GM12878 (cell line): ENCODE results near the gene RPL37A. TPM values are rescaled to one million over a fixed set of nuclear protein-coding genes. Genes with fewer than 3 reads are reported as not detected.

Experiments used
- ATAC-seq: fragments of 200-7000 bp; cut with Tn5 transposase; 3 replicates; pipeline ENCODE4 v1.9.1; 2020; ENCODE audit warnings: mild to moderate bottlenecking, moderate library complexity
- BruUV-seq: library from RNA; stranded (reverse); fragments of 400-500 nt; replicated peaks from 2 replicates; lab custom pipeline; 2021; lab: Mats Ljungman, UMichigan
- CTCF ChIA-PET: fragments of 300-600 bp; sonication (Branson Sonifier 250); formaldehyde crosslinking; extraction: SDS; loops from one replicate; lab custom pipeline; 2021; ENCODE audit warnings: inconsistent platforms; lab: Yijun Ruan, JAX
- POLR2A ChIA-PET: fragments of 350-600 bp; formaldehyde crosslinking; extraction: SDS; loops from one replicate; lab custom pipeline; 2021; ENCODE audit warnings: inconsistent platforms; lab: Charles Lee
- RAD21 ChIA-PET: fragments of 300-600 bp; sonication (Branson Sonifier 250); formaldehyde crosslinking; loops from one replicate; lab custom pipeline; 2023; ENCODE audit warnings: antibody characterized with exemption; ENCODE audit not compliant: unreplicated experiment; lab: Charles Lee
- SMC1A ChIA-PET: fragments of 300-600 bp; sonication (Branson Sonifier 250); formaldehyde crosslinking; loops from one replicate; lab custom pipeline; 2023; ENCODE audit not compliant: unreplicated experiment, uncharacterized antibody; lab: Charles Lee
- DNase-seq: peaks from one replicate; pipeline ENCODE4 v3.0.0-alpha.2; 2011; ENCODE audit warnings: low read depth, low spot score
- FAIRE-seq: peaks from 3 replicates; lab custom pipeline; 2011; peaks lifted over from hg19 to GRCh38; lab: Jason Lieb, UNC
- H2AFZ ChIP-seq: 2 replicates; pipeline ENCODE4 v1.6.0; 2011; ENCODE audit warnings: low read depth, low read length, control low read depth; ENCODE audit not compliant: control insufficient read depth
- H3K27ac ChIP-seq: 2 replicates; pipeline ENCODE4 v1.5.1; 2011; ENCODE audit warnings: control low read depth; ENCODE audit not compliant: control insufficient read depth, insufficient read depth
- H3K27me3 ChIP-seq, 2 experiments: replicated peaks in 1 of 2; 2 replicates each; pipeline versions ENCODE4 v1.6.0 to v1.6.1; 2011; ENCODE audit warnings: low read length in 1 of 2; ENCODE audit not compliant: control insufficient read depth in 2 of 2, insufficient read depth in 2 of 2
- H3K36me3 ChIP-seq, 2 experiments: 2 replicates each; pipeline ENCODE4 v1.5.1; 2011; ENCODE audit warnings: low read length in 1 of 2; ENCODE audit not compliant: control insufficient read depth in 2 of 2, insufficient read depth in 2 of 2
- H3K4me1 ChIP-seq: 2 replicates; pipeline ENCODE4 v1.6.1; 2011; ENCODE audit warnings: mild to moderate bottlenecking, low read length, moderate library complexity, mixed read lengths; ENCODE audit not compliant: control insufficient read depth, insufficient read depth
- H3K4me2 ChIP-seq: 2 replicates; pipeline ENCODE4 v1.6.0; 2011; ENCODE audit warnings: control low read depth; ENCODE audit not compliant: control insufficient read depth, insufficient read depth
- H3K4me3 ChIP-seq: fragments of 200-600 bp; sonication (generic); 2 replicates; pipeline ENCODE4 v1.5.1; 2016
- H3K79me2 ChIP-seq: 2 replicates; pipeline ENCODE4 v1.6.0; 2011; ENCODE audit warnings: low read length; ENCODE audit not compliant: control insufficient read depth, insufficient read depth
- H3K9ac ChIP-seq: 2 replicates; pipeline ENCODE4 v1.8.0; 2011; ENCODE audit warnings: low read length, control low read depth, mixed read lengths; ENCODE audit not compliant: control insufficient read depth, insufficient read depth
- H3K9me3 ChIP-seq: replicated peaks from 3 replicates; pipeline ENCODE4 v1.5.1; 2011; ENCODE audit warnings: mild to moderate bottlenecking, low read length; ENCODE audit not compliant: control insufficient read depth, insufficient read depth
- H4K20me1 ChIP-seq: 2 replicates; pipeline ENCODE4 v1.6.0; 2011; ENCODE audit not compliant: control insufficient read depth, insufficient read depth
- BRCA1 ChIP-seq: IDR thresholded peaks from 2 replicates; pipeline ENCODE4 v1.6.1; 2011; ENCODE audit warnings: low read depth, low read length, improper control_type of control experiment
- DPF2 ChIP-seq: fragments of 450-650 bp; IDR thresholded peaks from 2 replicates; pipeline ENCODE4 v1.6.1; 2017; ENCODE audit warnings: mild to moderate bottlenecking
- IRF4 ChIP-seq: IDR thresholded peaks from 2 replicates; pipeline ENCODE4 v1.6.1; 2011; ENCODE audit warnings: low read depth, low read length
- LARP7 ChIP-seq: fragments of 450-650 bp; IDR thresholded peaks from 2 replicates; pipeline ENCODE4 v1.6.1; 2017; ENCODE audit warnings: mild to moderate bottlenecking
- MTA3 ChIP-seq: IDR thresholded peaks from 2 replicates; pipeline ENCODE4 v1.6.1; 2012; ENCODE audit warnings: low read length, inconsistent platforms, borderline replicate concordance
- PAX5 ChIP-seq: IDR thresholded peaks from 2 replicates; pipeline ENCODE4 v1.6.1; 2011; ENCODE audit warnings: low read depth, low read length, borderline replicate concordance
- SMAD1 ChIP-seq: fragments of 450-650 bp; IDR thresholded peaks from 2 replicates; pipeline ENCODE4 v1.6.1; 2018; ENCODE audit warnings: mild to moderate bottlenecking, low read depth; ENCODE audit not compliant: partially characterized antibody
- SPI1 ChIP-seq: IDR thresholded peaks from 2 replicates; pipeline ENCODE4 v1.6.1; 2011; ENCODE audit warnings: low read depth, mild to moderate bottlenecking, low read length, moderate library complexity, borderline replicate concordance; ENCODE audit not compliant: insufficient read depth
- STAT1 ChIP-seq: fragments of 450-650 bp; conservative IDR thresholded peaks from 2 replicates; pipeline ENCODE4 v1.6.1; 2014; ENCODE audit warnings: antibody characterized with exemption, mild to moderate bottlenecking
- USF2 ChIP-seq: IDR thresholded peaks from 2 replicates; pipeline ENCODE4 v1.6.1; 2011; ENCODE audit warnings: low read depth, low read length, improper control_type of control experiment, borderline replicate concordance
- WGBS: methylation state at CpG from one replicate; pipeline ENCODE4 v1.1.6; 2016; ENCODE audit warnings: low lambda C conversion rate; ENCODE audit not compliant: insufficient replicate concordance, insufficient coverage; ENCODE audit errors: missing lambda C conversion rate; 5-methylcytosine and 5-hydroxymethylcytosine counted together
- in situ Hi-C: fragments of 300-500 bp; cut with MboI; formaldehyde crosslinking; loops from 9 replicates; pipeline ENCODE4 v1.14.3; 2018; ENCODE audit warnings: mixed read lengths
- intact Hi-C: fragments of 100-400 bp; cut with micrococcal nuclease; formaldehyde crosslinking; loops from one replicate; pipeline ENCODE4 v1.14.2; 2022; ENCODE audit not compliant: unreplicated experiment
- polyA plus RNA-seq, 11 experiments: library from polyadenylated mRNA; depleted of rRNA in 4 of 11; unstranded in 6 of 11; stranded (reverse) in 5 of 11; fragments of >200 nt; fragmentation: Nextera tagmentation in 4 of 11; fragmentation: Illumina TruSeq in 1 of 11; extraction: Ambion mirVana in 4 of 11; extraction: Trizol in 1 of 11; gene quantifications; 1 replicate in 1 of 11; 2 replicates in 10 of 11; pipeline versions ENCODE4 v1.2.1 to v1.2.3, GENCODE V29; 2011 to 2016; ENCODE audit warnings: inconsistent platforms in 2 of 11, missing spikeins in 2 of 11, low read depth in 1 of 11
- total RNA-seq, 4 experiments: library from RNA; depleted of rRNA in 3 of 4; stranded (reverse); fragments of >200 nt in 3 of 4; fragmentation: Illumina TruSeq in 1 of 4; extraction: Trizol in 1 of 4; gene quantifications; 2 replicates each; pipeline versions ENCODE4 v1.2.1 to v1.2.3, GENCODE V29; 2013 to 2021
- TF ChIP-seq, protein P1 (sequence below): IDR thresholded peaks from 2 replicates; pipeline ENCODE4 v1.6.1; 2011; ENCODE audit warnings: mild to moderate bottlenecking, low read depth, low read length, moderate library complexity; ENCODE audit not compliant: insufficient replicate concordance
- TF ChIP-seq, protein P2 (sequence below): fragments of 450-650 bp; IDR thresholded peaks from 2 replicates; pipeline ENCODE4 v1.6.1; 2017; ENCODE audit warnings: mild to moderate bottlenecking
- TF ChIP-seq, protein P3 (sequence below): fragments of 150-350 bp; IDR thresholded peaks from 2 replicates; pipeline ENCODE4 v1.6.1; 2016; ENCODE audit warnings: low read depth, low read length

Gene RPL37A
- total and polyA plus RNA-seq, 10 of the 15 experiments (the other 5 are each of a cell fraction or from before 2014, with no cell fraction given): 2,847 to 6,854 (median 5,110) TPM

- TF ChIP-seq, protein P1, sequence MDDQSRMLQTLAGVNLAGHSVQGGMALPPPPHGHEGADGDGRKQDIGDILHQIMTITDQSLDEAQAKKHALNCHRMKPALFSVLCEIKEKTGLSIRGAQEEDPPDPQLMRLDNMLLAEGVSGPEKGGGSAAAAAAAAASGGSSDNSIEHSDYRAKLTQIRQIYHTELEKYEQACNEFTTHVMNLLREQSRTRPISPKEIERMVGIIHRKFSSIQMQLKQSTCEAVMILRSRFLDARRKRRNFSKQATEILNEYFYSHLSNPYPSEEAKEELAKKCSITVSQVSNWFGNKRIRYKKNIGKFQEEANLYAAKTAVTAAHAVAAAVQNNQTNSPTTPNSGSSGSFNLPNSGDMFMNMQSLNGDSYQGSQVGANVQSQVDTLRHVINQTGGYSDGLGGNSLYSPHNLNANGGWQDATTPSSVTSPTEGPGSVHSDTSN: no peak
- TF ChIP-seq, protein P2, sequence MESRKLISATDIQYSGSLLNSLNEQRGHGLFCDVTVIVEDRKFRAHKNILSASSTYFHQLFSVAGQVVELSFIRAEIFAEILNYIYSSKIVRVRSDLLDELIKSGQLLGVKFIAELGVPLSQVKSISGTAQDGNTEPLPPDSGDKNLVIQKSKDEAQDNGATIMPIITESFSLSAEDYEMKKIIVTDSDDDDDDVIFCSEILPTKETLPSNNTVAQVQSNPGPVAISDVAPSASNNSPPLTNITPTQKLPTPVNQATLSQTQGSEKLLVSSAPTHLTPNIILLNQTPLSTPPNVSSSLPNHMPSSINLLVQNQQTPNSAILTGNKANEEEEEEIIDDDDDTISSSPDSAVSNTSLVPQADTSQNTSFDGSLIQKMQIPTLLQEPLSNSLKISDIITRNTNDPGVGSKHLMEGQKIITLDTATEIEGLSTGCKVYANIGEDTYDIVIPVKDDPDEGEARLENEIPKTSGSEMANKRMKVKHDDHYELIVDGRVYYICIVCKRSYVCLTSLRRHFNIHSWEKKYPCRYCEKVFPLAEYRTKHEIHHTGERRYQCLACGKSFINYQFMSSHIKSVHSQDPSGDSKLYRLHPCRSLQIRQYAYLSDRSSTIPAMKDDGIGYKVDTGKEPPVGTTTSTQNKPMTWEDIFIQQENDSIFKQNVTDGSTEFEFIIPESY: no peak
Measured at GRCh38 chr2:216541505-216541904, 42.9 kb downstream of the RPL37A start (continued).

- Histone ChIP-seq H3K9ac (no peak overlapping the region), H3K27me3 (no peaks in the 10 kb centered on the region; a peak in 1 of 4 replicates), H3K27ac (no peak overlapping the region), H3K36me3 (no peaks in the 10 kb centered on the region), H3K79me2 (no peaks in the 10 kb centered on the region), H3K4me2 (no peak overlapping the region), H3K4me3 (no peak overlapping the region), H3K9me3 (no peaks in the 10 kb centered on the region), H2AFZ (no peak overlapping the region), H4K20me1 (no peaks in the 10 kb centered on the region), H3K4me1 (peaks cover 2% of the 10 kb centered on the region)
- RAD21 ChIA-PET: no interaction called here
- POLR2A ChIA-PET: no interaction called here
- SMC1A ChIA-PET: interaction anchor here (1.0 to 1.1 kb wide), 2 partner anchors 9 to 140 kb away, joined by 3 read pairs; no protein-coding TSS in a partner anchor
- CTCF ChIA-PET: interaction anchor here (1.0 to 1.1 kb wide), 2 partner anchors 25 to 28 kb away, joined by 3 read pairs; no protein-coding TSS in a partner anchor
- DNase-seq (no peak), ATAC-seq (no peak), FAIRE-seq (no peak)
- BruUV-seq: no TSS peak
- in situ Hi-C loops: no loop called here
- WGBS: 42% methylated on average over 4 of the region's 4 CpGs
- TF ChIP-seq IRF4: no peak
- no peak for TF ChIP-seq SPI1
- TF ChIP-seq PAX5: no peak
- TF ChIP-seq, protein P3, sequence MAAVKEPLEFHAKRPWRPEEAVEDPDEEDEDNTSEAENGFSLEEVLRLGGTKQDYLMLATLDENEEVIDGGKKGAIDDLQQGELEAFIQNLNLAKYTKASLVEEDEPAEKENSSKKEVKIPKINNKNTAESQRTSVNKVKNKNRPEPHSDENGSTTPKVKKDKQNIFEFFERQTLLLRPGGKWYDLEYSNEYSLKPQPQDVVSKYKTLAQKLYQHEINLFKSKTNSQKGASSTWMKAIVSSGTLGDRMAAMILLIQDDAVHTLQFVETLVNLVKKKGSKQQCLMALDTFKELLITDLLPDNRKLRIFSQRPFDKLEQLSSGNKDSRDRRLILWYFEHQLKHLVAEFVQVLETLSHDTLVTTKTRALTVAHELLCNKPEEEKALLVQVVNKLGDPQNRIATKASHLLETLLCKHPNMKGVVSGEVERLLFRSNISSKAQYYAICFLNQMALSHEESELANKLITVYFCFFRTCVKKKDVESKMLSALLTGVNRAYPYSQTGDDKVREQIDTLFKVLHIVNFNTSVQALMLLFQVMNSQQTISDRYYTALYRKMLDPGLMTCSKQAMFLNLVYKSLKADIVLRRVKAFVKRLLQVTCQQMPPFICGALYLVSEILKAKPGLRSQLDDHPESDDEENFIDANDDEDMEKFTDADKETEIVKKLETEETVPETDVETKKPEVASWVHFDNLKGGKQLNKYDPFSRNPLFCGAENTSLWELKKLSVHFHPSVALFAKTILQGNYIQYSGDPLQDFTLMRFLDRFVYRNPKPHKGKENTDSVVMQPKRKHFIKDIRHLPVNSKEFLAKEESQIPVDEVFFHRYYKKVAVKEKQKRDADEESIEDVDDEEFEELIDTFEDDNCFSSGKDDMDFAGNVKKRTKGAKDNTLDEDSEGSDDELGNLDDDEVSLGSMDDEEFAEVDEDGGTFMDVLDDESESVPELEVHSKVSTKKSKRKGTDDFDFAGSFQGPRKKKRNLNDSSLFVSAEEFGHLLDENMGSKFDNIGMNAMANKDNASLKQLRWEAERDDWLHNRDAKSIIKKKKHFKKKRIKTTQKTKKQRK: no peak
- TF ChIP-seq DPF2: no peak
- TF ChIP-seq MTA3: no peak
- TF ChIP-seq USF2: no peak
- TF ChIP-seq BRCA1: no peak
- TF ChIP-seq SMAD1: no peak
- TF ChIP-seq LARP7: no peak
- no peak for TF ChIP-seq STAT1
- intact Hi-C loops: no loop called here
Measured at GRCh38 chr2:216545359-216545758, 46.7 kb downstream of the RPL37A start.
